Osteoblast (primary cell): ENCODE measurements around the gene C19orf85. TPM values are rescaled to one million over a fixed set of nuclear protein-coding genes. Genes with fewer than 3 reads are reported as not detected.

Source experiments
- DNase-seq: peaks from one replicate; pipeline ENCODE4 v3.0.0; 2011; ENCODE audit warnings: low spot score, mixed read lengths; ENCODE audit not compliant: insufficient read length; ENCODE audit errors: missing footprints
- H2AFZ ChIP-seq: 2 replicates; pipeline ENCODE4 v1.6.0; 2011; ENCODE audit warnings: mild to moderate bottlenecking, low read length
- H3K27ac ChIP-seq: 2 replicates; pipeline ENCODE4 v1.5.1; 2011; ENCODE audit warnings: mild to moderate bottlenecking, low read depth, low read length, moderate library complexity
- H3K27me3 ChIP-seq: 2 replicates; pipeline ENCODE4 v1.6.0; 2012; ENCODE audit warnings: mild to moderate bottlenecking, control low read depth, inconsistent platforms, low read length, moderate library complexity; ENCODE audit not compliant: insufficient read depth
- H3K36me3 ChIP-seq: 2 replicates; pipeline ENCODE4 v1.5.1; 2011; ENCODE audit warnings: mild to moderate bottlenecking, low read length, control low read depth, moderate library complexity; ENCODE audit not compliant: insufficient read depth
- H3K4me1 ChIP-seq: 2 replicates; pipeline ENCODE4 v1.5.1; 2011; ENCODE audit warnings: mild to moderate bottlenecking, low read length, control low read depth, moderate library complexity; ENCODE audit not compliant: insufficient read depth
- H3K4me2 ChIP-seq: 2 replicates; pipeline ENCODE4 v1.6.0; 2011; ENCODE audit warnings: mild to moderate bottlenecking, low read length; ENCODE audit not compliant: insufficient read depth
- H3K4me3 ChIP-seq: fragments of 200-600 bp; sonication (generic); 3 replicates; pipeline ENCODE4 v1.5.1; 2012; ENCODE audit warnings: mild to moderate bottlenecking, low read length, inconsistent platforms; ENCODE audit not compliant: insufficient read depth
- H3K79me2 ChIP-seq: 2 replicates; pipeline ENCODE4 v1.6.0; 2012; ENCODE audit warnings: mild to moderate bottlenecking, low read length, control low read depth, inconsistent platforms; ENCODE audit not compliant: insufficient read depth
- H3K9me3 ChIP-seq: 2 replicates; pipeline ENCODE4 v1.5.1; 2011; ENCODE audit warnings: low read depth, low read length, control low read depth
- H4K20me1 ChIP-seq: 2 replicates; pipeline ENCODE4 v1.6.0; 2012; ENCODE audit warnings: mild to moderate bottlenecking, low read length, control low read depth; ENCODE audit not compliant: insufficient read depth
- total RNA-seq: library from RNA; depleted of rRNA; stranded (reverse); fragments of >200 nt; gene quantifications from 2 replicates; pipeline ENCODE4 v1.2.3, GENCODE V29; 2012
- TF ChIP-seq, protein P1 (sequence below): IDR thresholded peaks from 2 replicates; pipeline ENCODE4 v1.5.1; 2011; ENCODE audit warnings: mild to moderate bottlenecking, low read depth, low read length, moderate library complexity; ENCODE audit errors: extremely low read depth

The C19orf85 gene
- total RNA-seq, 1 donor = not detected

DNA sequence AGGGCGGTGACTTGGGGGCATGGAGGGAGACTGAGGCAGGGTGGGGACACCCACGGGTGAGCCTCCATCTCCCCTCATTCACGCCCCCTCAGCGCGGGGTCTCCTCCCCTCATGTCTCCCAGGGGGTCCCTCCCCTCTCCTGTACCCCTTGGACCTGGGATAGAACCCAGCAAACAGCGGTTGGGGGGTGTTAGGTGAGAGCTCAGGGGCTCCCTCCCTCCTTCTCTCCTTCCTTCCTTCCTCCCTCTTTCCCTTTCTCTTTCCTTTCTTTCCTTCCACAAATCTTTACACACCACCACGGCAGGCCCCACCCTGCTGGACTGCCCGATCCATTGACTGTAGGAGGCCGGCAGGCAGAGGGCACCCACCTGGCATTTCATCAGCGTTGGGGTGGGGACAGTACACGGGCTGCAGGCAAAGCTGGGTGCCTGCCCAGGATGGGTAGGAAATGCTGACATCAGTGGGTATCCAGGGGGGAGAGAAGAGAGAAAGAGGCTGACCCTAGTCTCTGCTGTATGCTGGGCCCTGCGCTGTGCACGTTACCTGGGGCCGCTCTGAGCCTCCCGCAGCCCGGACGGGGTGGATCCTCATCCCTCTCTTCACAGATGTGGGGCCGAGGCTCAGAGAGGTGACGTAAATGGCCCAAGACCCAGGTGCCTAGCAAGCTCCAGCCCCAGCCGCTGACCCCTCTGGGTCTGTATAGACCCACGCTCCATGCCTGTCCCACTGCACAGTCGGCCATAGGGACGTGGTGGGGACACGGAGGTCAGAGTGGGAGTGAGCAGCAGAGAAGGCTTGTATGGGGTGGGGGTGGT lies 27.2 kb upstream of the C19orf85 start:
- DNase-seq = peak; percentile 84
- H3K9me3 ChIP-seq = no peaks in the 10 kb centered on the region
- peaks cover 13% of the 10 kb centered on the region for H3K36me3 ChIP-seq
- no peaks in the 10 kb centered on the region for H3K27me3 ChIP-seq
- TF ChIP-seq, protein P1, sequence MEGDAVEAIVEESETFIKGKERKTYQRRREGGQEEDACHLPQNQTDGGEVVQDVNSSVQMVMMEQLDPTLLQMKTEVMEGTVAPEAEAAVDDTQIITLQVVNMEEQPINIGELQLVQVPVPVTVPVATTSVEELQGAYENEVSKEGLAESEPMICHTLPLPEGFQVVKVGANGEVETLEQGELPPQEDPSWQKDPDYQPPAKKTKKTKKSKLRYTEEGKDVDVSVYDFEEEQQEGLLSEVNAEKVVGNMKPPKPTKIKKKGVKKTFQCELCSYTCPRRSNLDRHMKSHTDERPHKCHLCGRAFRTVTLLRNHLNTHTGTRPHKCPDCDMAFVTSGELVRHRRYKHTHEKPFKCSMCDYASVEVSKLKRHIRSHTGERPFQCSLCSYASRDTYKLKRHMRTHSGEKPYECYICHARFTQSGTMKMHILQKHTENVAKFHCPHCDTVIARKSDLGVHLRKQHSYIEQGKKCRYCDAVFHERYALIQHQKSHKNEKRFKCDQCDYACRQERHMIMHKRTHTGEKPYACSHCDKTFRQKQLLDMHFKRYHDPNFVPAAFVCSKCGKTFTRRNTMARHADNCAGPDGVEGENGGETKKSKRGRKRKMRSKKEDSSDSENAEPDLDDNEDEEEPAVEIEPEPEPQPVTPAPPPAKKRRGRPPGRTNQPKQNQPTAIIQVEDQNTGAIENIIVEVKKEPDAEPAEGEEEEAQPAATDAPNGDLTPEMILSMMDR = no peak
- no peak overlapping the region for H3K4me2 ChIP-seq
- H4K20me1 ChIP-seq = no peaks in the 10 kb centered on the region
- no peak overlapping the region for H2AFZ ChIP-seq
- H3K4me1 ChIP-seq = peaks cover 53% of the 10 kb centered on the region
- no peak overlapping the region for H3K4me3 ChIP-seq
- H3K27ac ChIP-seq = no peak overlapping the region
- H3K79me2 ChIP-seq = peaks cover 7% of the 10 kb centered on the region

DNA sequence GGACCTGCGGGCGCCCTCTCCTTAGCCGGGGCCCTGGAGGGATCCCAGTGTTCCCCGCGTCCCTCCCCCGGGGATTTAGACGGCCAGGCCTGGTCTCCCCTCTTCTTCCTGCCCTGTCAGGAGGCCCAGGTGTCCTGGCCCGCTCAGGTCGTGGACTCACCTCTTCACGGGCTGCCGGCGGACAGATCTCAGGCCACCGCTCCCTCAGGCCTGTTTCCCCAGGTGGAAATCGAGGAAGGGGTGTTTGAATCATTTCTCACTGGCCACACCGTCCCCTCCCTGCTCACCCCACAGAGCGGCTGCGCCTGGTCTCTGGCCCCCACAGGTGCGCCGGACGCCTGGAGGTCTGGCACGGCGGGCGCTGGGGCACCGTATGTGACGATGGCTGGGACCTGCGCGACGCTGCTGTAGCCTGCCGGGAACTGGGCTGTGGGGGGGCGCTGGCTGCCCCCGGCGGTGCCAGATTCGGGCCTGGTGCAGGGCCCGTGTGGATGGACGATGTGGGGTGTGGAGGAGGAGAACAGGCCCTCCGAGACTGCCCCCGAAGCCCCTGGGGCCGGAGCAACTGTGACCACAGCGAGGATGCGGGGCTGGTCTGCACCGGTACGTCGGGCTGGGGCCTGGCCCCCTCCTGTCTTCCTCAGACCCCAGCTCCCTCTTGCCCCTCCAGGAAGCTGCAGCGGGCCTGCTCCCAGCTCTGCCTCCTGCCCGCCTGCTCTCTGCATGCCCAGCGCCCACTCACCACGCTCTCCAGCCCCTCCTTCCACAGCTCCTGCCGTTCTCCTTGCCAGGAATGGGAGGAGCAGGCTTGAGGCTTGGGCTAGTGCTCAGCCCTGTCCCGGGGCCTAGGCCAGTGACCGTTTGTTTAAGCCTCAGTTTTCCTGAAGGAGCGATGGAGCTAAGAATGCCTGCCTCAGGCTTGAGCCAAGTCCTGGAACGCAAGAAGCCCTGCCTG lies 26.2 kb upstream of the C19orf85 start:
- Histone ChIP-seq H3K79me2 (peaks cover 7% of the 10 kb centered on the region), H3K4me1 (peaks cover 63% of the 10 kb centered on the region), H3K9me3 (no peaks in the 10 kb centered on the region), H3K27ac (peak overlapping the region; percentile 48), H3K27me3 (no peaks in the 10 kb centered on the region), H3K4me3 (no peak overlapping the region), H3K36me3 (peaks cover 5% of the 10 kb centered on the region), H2AFZ (no peak overlapping the region), H3K4me2 (no peak overlapping the region), H4K20me1 (no peaks in the 10 kb centered on the region)
- TF ChIP-seq, protein P1 = no peak
- peak; percentile 95 for DNase-seq

DNA sequence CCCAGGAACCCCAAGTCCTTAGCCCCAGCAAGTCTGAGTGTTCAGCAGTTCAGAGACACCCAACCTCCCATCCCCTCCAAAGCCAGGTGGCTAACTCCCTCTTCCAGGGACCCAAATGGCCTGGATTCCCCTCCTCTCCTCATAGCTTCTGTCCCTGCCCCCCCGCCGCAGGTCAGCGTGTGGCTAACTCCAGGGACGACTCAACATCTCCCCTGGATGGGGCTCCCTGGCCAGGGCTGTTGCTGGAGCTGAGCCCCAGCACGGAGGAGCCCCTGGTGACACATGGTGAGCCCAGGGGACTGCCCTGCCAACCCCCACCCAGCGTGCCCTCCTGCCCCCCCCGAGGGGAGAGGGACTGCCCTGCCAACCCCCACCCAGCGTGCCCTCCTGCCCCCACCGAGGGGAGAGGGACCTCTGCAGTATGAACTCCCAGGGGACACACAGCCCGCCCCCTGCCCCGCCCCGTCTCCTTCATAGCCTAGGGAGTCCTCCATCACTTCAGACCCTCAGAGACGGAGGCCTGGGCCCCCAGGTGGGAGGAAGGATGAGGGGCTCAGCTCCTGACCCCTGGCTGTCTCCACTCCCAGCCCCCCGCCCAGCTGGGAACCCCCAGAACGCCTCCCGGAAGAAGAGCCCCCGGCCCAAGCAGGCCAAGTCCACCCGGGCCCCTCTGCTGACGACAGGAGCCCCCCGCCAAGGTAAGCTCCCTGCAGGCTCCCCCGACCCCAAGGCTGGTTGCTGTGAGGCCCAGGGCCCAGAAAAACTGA lies 25.3 kb upstream of the C19orf85 start:
- Histone ChIP-seq H3K4me1 (peaks cover 65% of the 10 kb centered on the region), H3K9me3 (no peaks in the 10 kb centered on the region), H4K20me1 (no peaks in the 10 kb centered on the region), H3K4me3 (peak overlapping the region; percentile 35), H3K27me3 (no peaks in the 10 kb centered on the region), H3K4me2 (peak overlapping the region; percentile 36), H3K79me2 (peaks cover 15% of the 10 kb centered on the region), H3K27ac (no peak overlapping the region), H3K36me3 (no peaks in the 10 kb centered on the region), H2AFZ (no peak overlapping the region)
- TF ChIP-seq, protein P1 = no peak
- peak; percentile 80 for DNase-seq
